ES-I3 (cell line): ENCODE results near the gene KLRG1.

Experiments used
- H3K36me3 ChIP-seq: 2 replicates; pipeline ENCODE4 v1.6.1; 2013; ENCODE audit warnings: mild to moderate bottlenecking, low read length, control low read depth, moderate library complexity; ENCODE audit not compliant: insufficient read depth
- H3K4me1 ChIP-seq: 2 replicates; pipeline ENCODE4 v1.6.1; 2013; ENCODE audit warnings: mild to moderate bottlenecking, control low read depth, low read length; ENCODE audit not compliant: insufficient read depth
- H3K9ac ChIP-seq: 2 replicates; pipeline ENCODE4 v1.6.1; 2013; ENCODE audit warnings: low read depth, mild to moderate bottlenecking, low read length, moderate library complexity
- H3K9me3 ChIP-seq: 2 replicates; pipeline ENCODE4 v1.6.1; 2013; ENCODE audit warnings: mild to moderate bottlenecking, low read length, moderate library complexity; ENCODE audit not compliant: control insufficient read depth, insufficient read depth

The KLRG1 gene

DNA sequence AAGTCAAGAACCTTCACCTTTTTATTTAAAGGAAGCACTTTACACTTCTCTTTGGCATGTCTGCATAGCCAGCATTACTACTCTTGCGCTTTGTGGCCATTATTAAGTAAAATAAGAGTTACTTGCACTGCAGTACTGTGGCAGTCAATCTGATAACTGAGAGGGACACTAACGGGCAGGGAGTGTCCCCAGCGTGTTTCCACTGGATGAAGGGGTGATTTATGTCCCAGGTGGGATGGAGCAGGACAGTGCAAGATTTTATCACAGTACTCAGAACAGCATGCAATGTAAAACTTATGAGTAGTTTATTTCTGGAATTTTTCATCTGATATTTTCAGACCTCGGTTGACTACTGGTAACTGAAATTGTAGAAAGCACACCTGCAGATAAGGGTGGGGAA is 31.8 kb upstream of the KLRG1 start:
- Histone ChIP-seq H3K9me3 (no peaks in the 10 kb centered on the region), H3K4me1 (no peaks in the 10 kb centered on the region), H3K9ac (no peak overlapping the region), H3K36me3 (no peaks in the 10 kb centered on the region)

DNA sequence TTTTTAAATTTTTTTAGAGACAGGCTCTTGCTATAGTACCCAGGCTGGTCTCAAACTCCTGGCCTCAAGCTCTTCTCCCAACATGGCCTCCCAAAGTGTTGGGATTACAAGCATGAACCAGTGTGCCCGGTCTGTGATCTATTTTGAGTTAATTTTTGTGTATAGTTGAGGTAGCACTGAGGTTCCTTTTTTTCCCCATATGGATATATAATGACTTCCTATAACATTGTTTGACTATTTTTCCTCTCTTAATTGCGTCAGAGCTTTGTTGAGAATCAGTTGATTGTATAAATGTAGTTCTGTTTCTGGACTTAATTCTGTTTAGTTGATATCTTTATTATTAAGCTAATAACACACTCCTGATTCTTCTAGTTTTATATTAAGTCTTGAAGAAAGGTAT is 31.3 kb upstream of the KLRG1 start:
- no peak overlapping the region for H3K9ac ChIP-seq
- no peaks in the 10 kb centered on the region for H3K36me3 ChIP-seq
- no peaks in the 10 kb centered on the region for H3K4me1 ChIP-seq

DNA sequence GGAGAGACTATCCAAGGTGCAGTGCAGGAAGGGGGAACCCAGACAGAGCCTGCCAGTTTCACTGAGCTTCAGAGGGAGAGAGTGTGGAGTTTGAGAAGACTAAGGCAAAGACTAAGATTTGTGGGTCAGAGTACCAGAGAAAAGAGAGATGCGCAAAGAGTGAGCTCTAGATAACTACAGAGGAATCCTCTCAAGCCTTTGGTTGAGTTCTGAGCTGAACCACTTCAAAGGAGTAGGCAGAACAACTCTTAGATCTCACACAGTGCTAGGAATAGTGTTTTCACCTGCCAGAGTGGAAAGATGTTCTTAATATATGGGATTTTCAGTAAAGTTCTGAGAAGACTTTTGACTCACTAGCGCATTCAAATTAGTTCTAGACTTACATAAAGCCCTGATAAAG is 29.2 kb upstream of the KLRG1 start:
- Histone ChIP-seq H3K9me3 (no peaks in the 10 kb centered on the region), H3K9ac (no peak overlapping the region), H3K4me1 (no peaks in the 10 kb centered on the region), H3K36me3 (no peaks in the 10 kb centered on the region)

More for the DNA sequence above, 31.3 kb upstream of the KLRG1 start:
- no peaks in the 10 kb centered on the region for H3K9me3 ChIP-seq

DNA sequence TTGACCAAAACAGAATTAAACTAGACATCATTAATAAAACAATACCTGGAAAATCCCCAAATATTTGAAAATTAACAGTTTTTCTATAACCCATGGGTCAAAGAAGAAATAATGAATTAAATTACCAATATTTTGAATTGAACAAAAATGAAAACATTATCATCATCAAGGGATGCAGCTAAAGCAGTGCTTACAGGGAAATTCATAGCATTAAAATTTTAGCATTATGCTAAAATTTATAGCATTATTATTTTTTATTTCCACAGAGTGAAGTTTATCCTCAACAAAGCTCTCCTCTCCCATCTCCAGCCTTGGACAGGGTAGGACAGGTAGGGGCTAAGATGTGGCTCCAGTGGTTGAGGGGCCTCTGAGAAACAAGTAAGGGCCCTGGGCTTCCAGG is 20.6 kb upstream of the KLRG1 start:
- Histone ChIP-seq H3K9me3 (peaks cover 6% of the 10 kb centered on the region; the same call in 1 of the 2 replicates), H3K36me3 (no peaks in the 10 kb centered on the region), H3K4me1 (no peaks in the 10 kb centered on the region), H3K9ac (no peak overlapping the region)

GRCh38 chr12:8969861-8970411 is 19.4 kb upstream of the KLRG1 start:
- Histone ChIP-seq H3K36me3 (no peaks in the 10 kb centered on the region), H3K9ac (no peak overlapping the region), H3K9me3 (peaks cover 6% of the 10 kb centered on the region; the same call in 1 of the 2 replicates), H3K4me1 (no peaks in the 10 kb centered on the region)

- Histone ChIP-seq H3K9me3 (peaks cover 6% of the 10 kb centered on the region; the same call in 1 of the 2 replicates), H3K4me1 (no peaks in the 10 kb centered on the region), H3K36me3 (no peaks in the 10 kb centered on the region), H3K9ac (no peak overlapping the region)
Observed at GRCh38 chr12:8970432-8970831, 18.9 kb upstream of the KLRG1 start.

DNA sequence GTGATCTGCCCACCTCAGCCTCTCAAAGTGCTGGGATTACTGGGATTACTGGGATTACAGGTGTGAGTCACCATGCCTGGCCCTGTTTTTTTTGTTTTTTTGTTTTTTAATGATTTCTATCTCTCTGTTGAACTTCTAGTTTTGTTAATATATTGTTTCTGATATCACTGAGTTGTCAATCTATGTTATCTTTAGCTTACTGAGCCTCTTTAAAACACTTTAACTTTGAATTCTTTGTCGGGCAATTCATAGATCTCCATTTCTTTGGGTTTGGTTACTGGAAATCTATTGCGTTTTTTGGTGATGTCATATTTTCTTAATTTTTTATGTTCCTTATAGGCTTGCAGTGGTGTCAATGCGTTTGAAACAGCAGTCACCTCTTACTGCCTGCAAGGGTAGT is 9.2 kb upstream of the KLRG1 start:
- Histone ChIP-seq H3K9me3 (no peaks in the 10 kb centered on the region), H3K36me3 (no peaks in the 10 kb centered on the region), H3K4me1 (no peaks in the 10 kb centered on the region), H3K9ac (no peak overlapping the region)

GRCh38 chr12:8985213-8985754 is 4.1 kb upstream of the KLRG1 start:
- no peaks in the 10 kb centered on the region for H3K9me3 ChIP-seq
- no peaks in the 10 kb centered on the region for H3K4me1 ChIP-seq
- H3K9ac ChIP-seq, result no peak overlapping the region
- H3K36me3 ChIP-seq, result no peaks in the 10 kb centered on the region

- no peak overlapping the region for H3K9ac ChIP-seq
- no peaks in the 10 kb centered on the region for H3K36me3 ChIP-seq
- H3K4me1 ChIP-seq, result no peaks in the 10 kb centered on the region
- no peaks in the 10 kb centered on the region for H3K9me3 ChIP-seq
Observed at GRCh38 chr12:8987163-8987562, 2.2 kb upstream of the KLRG1 start.

DNA sequence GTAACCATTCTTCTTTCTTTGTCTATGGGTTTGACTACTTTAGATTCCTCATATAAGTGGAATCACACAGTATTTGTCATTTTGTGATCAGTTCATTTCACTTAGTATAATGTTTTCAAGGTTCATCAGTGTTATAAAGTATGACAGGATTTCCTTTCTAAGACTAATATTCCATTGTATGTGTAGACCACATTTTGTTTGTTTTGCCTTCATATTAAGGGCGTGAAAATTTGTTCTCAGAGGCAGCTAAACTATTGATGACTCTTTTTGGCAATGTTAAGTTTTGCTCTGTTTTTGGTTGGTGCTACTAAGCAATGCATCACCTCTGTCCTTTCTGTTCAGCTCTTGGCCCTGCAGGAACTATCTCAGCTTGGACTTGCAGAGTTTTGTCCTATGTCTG is 1.7 kb upstream of the KLRG1 start:
- Histone ChIP-seq H3K9ac (no peak overlapping the region), H3K9me3 (no peaks in the 10 kb centered on the region), H3K4me1 (no peaks in the 10 kb centered on the region), H3K36me3 (no peaks in the 10 kb centered on the region)

- Histone ChIP-seq H3K9me3 (no peaks in the 10 kb centered on the region), H3K36me3 (no peaks in the 10 kb centered on the region), H3K4me1 (no peaks in the 10 kb centered on the region), H3K9ac (no peak overlapping the region)
Observed at GRCh38 chr12:8991371-8992345, 2.3 kb downstream of the KLRG1 start.

- Histone ChIP-seq H3K4me1 (no peaks in the 10 kb centered on the region), H3K9ac (no peak overlapping the region), H3K36me3 (no peaks in the 10 kb centered on the region), H3K9me3 (no peaks in the 10 kb centered on the region)
Observed at GRCh38 chr12:8993827-8994226, 4.5 kb downstream of the KLRG1 start.

DNA sequence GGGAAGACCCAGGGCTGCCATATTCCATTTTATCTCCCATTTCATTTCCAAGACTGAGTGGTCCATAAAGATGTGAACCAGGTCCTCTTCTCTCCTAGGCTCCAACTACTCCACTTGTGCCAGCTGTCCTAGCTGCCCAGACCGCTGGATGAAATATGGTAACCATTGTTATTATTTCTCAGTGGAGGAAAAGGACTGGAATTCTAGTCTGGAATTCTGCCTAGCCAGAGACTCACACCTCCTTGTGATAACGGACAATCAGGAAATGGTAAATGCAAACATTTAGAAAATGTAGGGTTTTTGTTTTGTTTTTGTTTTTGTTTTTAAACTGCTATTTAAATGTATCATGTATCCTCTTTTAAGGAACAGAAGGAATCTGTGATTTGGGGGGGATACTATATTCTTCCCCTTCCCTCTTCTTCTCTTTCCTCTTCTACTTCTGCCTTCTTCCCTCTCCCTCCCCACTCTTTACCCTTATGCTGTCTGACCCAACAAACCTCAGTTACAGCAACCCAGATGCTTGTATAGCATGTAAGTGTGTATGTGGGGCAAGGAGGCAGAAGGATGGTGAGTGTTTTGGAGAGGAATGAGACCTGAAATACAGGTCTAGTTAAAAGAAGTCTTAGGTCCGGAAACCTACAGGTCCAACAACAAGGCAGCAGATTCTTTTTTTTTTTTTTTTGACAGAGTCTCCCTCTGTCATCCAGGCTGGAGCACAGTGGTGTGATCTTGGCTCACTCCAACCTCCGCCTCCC is 5.9 kb downstream of the KLRG1 start:
- no peaks in the 10 kb centered on the region for H3K36me3 ChIP-seq
- H3K9me3 ChIP-seq, result no peaks in the 10 kb centered on the region
- H3K9ac ChIP-seq, result no peak overlapping the region
- H3K4me1 ChIP-seq, result no peaks in the 10 kb centered on the region

- Histone ChIP-seq H3K9ac (no peak overlapping the region), H3K4me1 (no peaks in the 10 kb centered on the region)
Observed at GRCh38 chr12:8996682-8997405, 7.5 kb downstream of the KLRG1 start.

More at GRCh38 chr12:8996682-8997405, 7.5 kb downstream of the KLRG1 start:
- H3K36me3 ChIP-seq, result no peaks in the 10 kb centered on the region
- no peaks in the 10 kb centered on the region for H3K9me3 ChIP-seq
